CD4-positive, alpha-beta T cell treated with Interleukin-17A for 1 hour (primary cell): ENCODE results near the gene SUPT6H.
"Not testable (repeated sequence)": the region's sequence is repeated elsewhere in the genome, so short reads cannot be mapped to it uniquely, and the experiment has no call there.

Source experiments
- DNase-seq: peaks from one replicate; pipeline ENCODE4 v3.0.0-alpha.2; 2020

Gene SUPT6H

GRCh38 chr17:28703552-28704218, 41.7 kb downstream of the SUPT6H start:
- DNase-seq = no peak

- no peak for DNase-seq
These were observed 42.3 kb downstream of the SUPT6H start for GRCh38 chr17:28704219-28704858.

GRCh38 chr17:28705074-28705659, 43.2 kb downstream of the SUPT6H start:
- no peak for DNase-seq

- no peak for DNase-seq
These were observed 43.8 kb downstream of the SUPT6H start for GRCh38 chr17:28705728-28706334.

GRCh38 chr17:28706471-28707338, 44.7 kb downstream of the SUPT6H start:
- DNase-seq = no peak

- no peak for DNase-seq
These were observed 45.3 kb downstream of the SUPT6H start for GRCh38 chr17:28707339-28707720.

GRCh38 chr17:28710861-28711722, 49.1 kb downstream of the SUPT6H start:
- peak; percentile 94 for DNase-seq

- peak; percentile 48 for DNase-seq
These were observed 49.7 kb downstream of the SUPT6H start, which contains the start of gene PROCA1 for GRCh38 chr17:28711723-28712031. Gene PROCA1, minus strand, starts transcription at chr17:28711888. Its CDS starts 228 bp downstream, at chr17:28711660.

- DNase-seq = peak; percentile 81
These were observed 50.2 kb downstream of the SUPT6H start for GRCh38 chr17:28712032-28712704.

GRCh38 chr17:28712705-28713415, 50.9 kb downstream of the SUPT6H start:
- DNase-seq = no peak

- DNase-seq = no peak
These were observed 52.3 kb downstream of the SUPT6H start for GRCh38 chr17:28714281-28714680.

- no peak for DNase-seq
These were observed 53.2 kb downstream of the SUPT6H start for GRCh38 chr17:28715217-28715616.

GRCh38 chr17:28716740-28717577, 55.0 kb downstream of the SUPT6H start:
- no peak for DNase-seq

GRCh38 chr17:28717578-28718332, 55.8 kb downstream of the SUPT6H start, which contains the start of gene RAB34:
Gene RAB34, minus strand, starts transcription at chr17:28717868. Its CDS starts 602 bp downstream, at chr17:28717266.
- DNase-seq = no peak

GRCh38 chr17:28718333-28719020, 56.5 kb downstream of the SUPT6H start:
- no peak for DNase-seq

GRCh38 chr17:28719021-28719433, 57.0 kb downstream of the SUPT6H start:
- no peak for DNase-seq

GRCh38 chr17:28720247-28720996, 58.4 kb downstream of the SUPT6H start:
- DNase-seq = peak; percentile 48

GRCh38 chr17:28720997-28721329, 59.0 kb downstream of the SUPT6H start:
- DNase-seq = not testable (repeated sequence)
